SJCRH30 (cell line): ENCODE results near the gene CAMTA1. TPM values are rescaled to one million over a fixed set of nuclear protein-coding genes. Genes with fewer than 3 reads are reported as not detected.
"Not testable (repeated sequence)": the region's sequence is repeated elsewhere in the genome, so short reads cannot be mapped to it uniquely, and the experiment has no call there.

ENCODE experiments used
- DNase-seq, 2 experiments: peaks; one replicate each; pipeline ENCODE4 v3.0.0-alpha.2; 2015 to 2020
- H3K27ac ChIP-seq: fragments of 250-450 bp; sonication (Bioruptor Pico); 2 replicates; pipeline ENCODE4 v1.5.1; 2020; ENCODE audit warnings: mild to moderate bottlenecking, moderate library complexity
- H3K27me3 ChIP-seq: fragments of 250-450 bp; sonication (Bioruptor Pico); 2 replicates; pipeline ENCODE4 v1.5.1; 2020; ENCODE audit warnings: mild to moderate bottlenecking, moderate library complexity
- H3K36me3 ChIP-seq: fragments of 250-450 bp; sonication (Bioruptor Pico); 2 replicates; pipeline ENCODE4 v1.5.1; 2020; ENCODE audit warnings: mild to moderate bottlenecking, moderate library complexity
- H3K4me1 ChIP-seq: fragments of 250-450 bp; sonication (Bioruptor Pico); 2 replicates; pipeline ENCODE4 v1.5.1; 2020; ENCODE audit warnings: mild to moderate bottlenecking, moderate library complexity
- H3K4me3 ChIP-seq: fragments of 250-450 bp; sonication (Bioruptor Pico); 2 replicates; pipeline ENCODE4 v1.5.1; 2020; ENCODE audit warnings: mild to moderate bottlenecking, moderate library complexity
- H3K9me3 ChIP-seq: fragments of 250-450 bp; sonication (Bioruptor Pico); replicated peaks from 2 replicates; pipeline ENCODE4 v1.5.1; 2020; ENCODE audit warnings: mild to moderate bottlenecking, moderate library complexity
- total RNA-seq: library from RNA; depleted of rRNA; stranded (reverse); fragments of >200 nt; shearing (Covaris generic); gene quantifications from 2 replicates; pipeline ENCODE4 v1.2.3, GENCODE V29; 2014

CAMTA1 gene
- total RNA-seq, 1 experiment from 2014 or later: 153 TPM

DNA sequence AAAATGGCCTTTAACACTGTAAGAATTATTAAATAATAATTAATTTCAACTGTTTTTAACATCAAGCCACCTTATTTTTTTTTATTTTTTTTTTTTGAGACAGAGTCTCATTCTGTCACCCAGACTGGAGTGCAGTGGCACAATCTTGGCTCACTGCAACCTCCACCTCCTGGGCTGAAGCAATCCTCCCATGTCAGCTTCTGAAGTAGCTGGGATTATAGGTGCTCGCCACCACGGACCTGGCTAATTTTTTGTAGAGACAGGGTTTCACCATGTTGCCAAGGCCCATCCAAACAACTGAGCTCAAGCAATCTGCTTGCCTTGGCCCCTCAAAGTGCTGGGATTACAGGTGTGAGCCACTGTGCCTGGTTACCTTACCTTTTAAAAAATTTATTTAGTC lies 46.8 kb downstream of the CAMTA1 start:
- not testable (repeated sequence) for H3K4me1 ChIP-seq, H3K27me3 ChIP-seq, H3K9me3 ChIP-seq, H3K27ac ChIP-seq, H3K4me3 ChIP-seq, DNase-seq
- H3K36me3 ChIP-seq: peaks cover 21% of the 10 kb centered on the region

GRCh38 chr1:6832531-6833188 lies 47.4 kb downstream of the CAMTA1 start:
- H3K36me3 ChIP-seq: peaks cover 24% of the 10 kb centered on the region
- no peaks in the 10 kb centered on the region for H3K9me3 ChIP-seq
- H3K4me1 ChIP-seq: no peaks in the 10 kb centered on the region
- H3K4me3 ChIP-seq: no peak overlapping the region
- no peaks in the 10 kb centered on the region for H3K27me3 ChIP-seq
- DNase-seq: no peak
- H3K27ac ChIP-seq: no peak overlapping the region

- Histone ChIP-seq H3K4me1 (no peaks in the 10 kb centered on the region), H3K36me3 (peaks cover 24% of the 10 kb centered on the region), H3K27ac (no peak overlapping the region), H3K4me3 (no peak overlapping the region), H3K27me3 (no peaks in the 10 kb centered on the region), H3K9me3 (no peaks in the 10 kb centered on the region)
- DNase-seq: no peak
Measured at GRCh38 chr1:6833804-6834203, 48.5 kb downstream of the CAMTA1 start.

- Histone ChIP-seq H3K4me1 (no peaks in the 10 kb centered on the region), H3K4me3 (no peak overlapping the region), H3K9me3 (no peaks in the 10 kb centered on the region), H3K27ac (no peak overlapping the region), H3K36me3 (peaks cover 21% of the 10 kb centered on the region), H3K27me3 (no peaks in the 10 kb centered on the region)
- DNase-seq: no peak
Measured at GRCh38 chr1:6834366-6834765, 49.1 kb downstream of the CAMTA1 start.

- H3K4me3 ChIP-seq: no peak overlapping the region
- no peaks in the 10 kb centered on the region for H3K27me3 ChIP-seq
- no peaks in the 10 kb centered on the region for H3K9me3 ChIP-seq
- no peak overlapping the region for H3K27ac ChIP-seq
- DNase-seq: no peak
- H3K36me3 ChIP-seq: peaks cover 18% of the 10 kb centered on the region
- H3K4me1 ChIP-seq: no peaks in the 10 kb centered on the region
Measured at GRCh38 chr1:6835139-6835538, 49.9 kb downstream of the CAMTA1 start.

- Histone ChIP-seq H3K4me3 (no peak overlapping the region), H3K27ac (no peak overlapping the region), H3K9me3 (peaks cover 8% of the 10 kb centered on the region; the same call in 1 of the 2 replicates), H3K27me3 (no peaks in the 10 kb centered on the region), H3K36me3 (peaks cover 6% of the 10 kb centered on the region), H3K4me1 (no peaks in the 10 kb centered on the region)
- no peak for DNase-seq
Measured at GRCh38 chr1:6842301-6842700, 57.0 kb downstream of the CAMTA1 start.

DNA sequence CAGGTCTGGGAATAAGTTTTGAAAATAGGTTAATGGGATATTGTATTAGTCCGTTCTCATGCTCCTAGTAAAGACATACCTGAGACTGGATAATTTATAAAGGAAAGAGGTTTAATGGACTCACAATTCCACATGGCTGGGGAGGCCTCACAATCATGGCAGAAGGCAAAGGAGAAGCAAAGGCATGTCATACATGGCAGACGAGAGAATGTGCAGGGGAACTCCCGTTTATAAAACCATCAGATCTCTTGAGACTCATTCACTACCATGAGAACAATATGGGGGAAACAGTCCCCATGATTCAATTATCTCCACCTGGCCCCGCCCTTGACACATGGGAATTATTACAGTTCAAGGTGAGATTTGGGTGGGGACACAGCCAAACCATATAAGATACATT lies 60.5 kb downstream of the CAMTA1 start:
- not testable (repeated sequence) for H3K27ac ChIP-seq, H3K27me3 ChIP-seq, H3K36me3 ChIP-seq, H3K4me3 ChIP-seq, H3K4me1 ChIP-seq, H3K9me3 ChIP-seq, DNase-seq

DNA sequence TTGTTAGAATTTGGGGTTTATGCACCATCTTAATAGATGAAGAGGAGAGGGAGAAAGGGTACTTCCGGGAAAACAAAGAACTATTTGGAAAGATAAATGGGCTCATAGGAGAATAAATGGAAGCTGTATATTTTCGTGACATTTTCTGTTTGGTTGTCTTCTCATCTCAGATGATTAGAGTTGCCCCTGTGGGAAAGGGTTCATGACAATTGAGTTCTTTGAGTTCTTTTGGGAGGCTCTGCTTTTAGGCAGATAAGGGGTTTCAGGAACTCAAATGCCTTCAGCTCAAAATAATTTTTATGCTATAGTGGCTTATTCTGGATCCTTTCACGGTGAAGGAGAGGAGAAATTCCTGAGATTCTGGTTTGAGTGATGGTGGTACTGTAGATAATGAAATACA lies 63.6 kb downstream of the CAMTA1 start:
- H3K4me3 ChIP-seq: no peak overlapping the region
- H3K36me3 ChIP-seq: peaks cover 17% of the 10 kb centered on the region; the same call in 1 of the 2 replicates
- no peak overlapping the region for H3K27ac ChIP-seq
- H3K9me3 ChIP-seq: peaks cover 11% of the 10 kb centered on the region; the same call in 1 of the 2 replicates
- DNase-seq: no peak
- no peaks in the 10 kb centered on the region for H3K27me3 ChIP-seq
- H3K4me1 ChIP-seq: no peaks in the 10 kb centered on the region

- no peaks in the 10 kb centered on the region for H3K27me3 ChIP-seq
- peaks cover 24% of the 10 kb centered on the region for H3K36me3 ChIP-seq
- H3K4me3 ChIP-seq: no peak overlapping the region
- no peak for DNase-seq
- H3K4me1 ChIP-seq: no peaks in the 10 kb centered on the region
- H3K27ac ChIP-seq: no peak overlapping the region
- H3K9me3 ChIP-seq: peaks cover 7% of the 10 kb centered on the region; the same call in 1 of the 2 replicates
Measured at GRCh38 chr1:6850537-6850936, 65.3 kb downstream of the CAMTA1 start.

- no peaks in the 10 kb centered on the region for H3K4me1 ChIP-seq
- no peak overlapping the region for H3K4me3 ChIP-seq
- H3K36me3 ChIP-seq: peaks cover 20% of the 10 kb centered on the region
- H3K27me3 ChIP-seq: no peaks in the 10 kb centered on the region
- peaks cover 4% of the 10 kb centered on the region; the same call in 1 of the 2 replicates for H3K9me3 ChIP-seq
- DNase-seq: no peak
- H3K27ac ChIP-seq: no peak overlapping the region
Measured at GRCh38 chr1:6852136-6852890, 67.1 kb downstream of the CAMTA1 start.

DNA sequence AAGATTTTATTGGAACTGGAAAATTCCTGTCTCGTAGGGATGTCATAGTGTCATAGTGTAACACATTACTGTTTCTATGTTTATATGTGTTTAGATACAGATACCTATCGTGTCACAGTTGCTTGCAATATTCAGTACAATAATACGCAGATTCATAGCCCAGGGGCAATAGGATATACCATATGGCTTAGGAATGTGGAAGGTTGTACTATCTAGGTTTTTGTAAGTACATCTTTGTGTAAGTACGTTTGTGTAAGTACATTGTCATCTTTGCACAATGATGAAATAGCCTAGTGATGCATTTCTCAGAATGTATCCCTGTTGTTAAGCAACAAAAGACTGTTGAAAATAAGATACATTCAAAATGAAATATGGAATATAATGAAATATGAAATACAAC lies 68.9 kb downstream of the CAMTA1 start:
- H3K4me3 ChIP-seq: no peak overlapping the region
- no peaks in the 10 kb centered on the region for H3K27me3 ChIP-seq
- H3K27ac ChIP-seq: no peak overlapping the region
- peaks cover 4% of the 10 kb centered on the region; the same call in 1 of the 2 replicates for H3K9me3 ChIP-seq
- DNase-seq: no peak
- peaks cover 4% of the 10 kb centered on the region for H3K4me1 ChIP-seq
- peaks cover 20% of the 10 kb centered on the region for H3K36me3 ChIP-seq

GRCh38 chr1:6857831-6858230 lies 72.6 kb downstream of the CAMTA1 start:
- H3K36me3 ChIP-seq: peaks cover 18% of the 10 kb centered on the region; the same call in 1 of the 2 replicates
- H3K4me1 ChIP-seq: peaks cover 19% of the 10 kb centered on the region
- H3K27me3 ChIP-seq: no peaks in the 10 kb centered on the region
- H3K4me3 ChIP-seq: no peak overlapping the region
- DNase-seq: no peak
- no peak overlapping the region for H3K27ac ChIP-seq
- peaks cover 4% of the 10 kb centered on the region; the same call in 1 of the 2 replicates for H3K9me3 ChIP-seq

- H3K36me3 ChIP-seq: peaks cover 11% of the 10 kb centered on the region; the same call in 1 of the 2 replicates
- no peak overlapping the region for H3K4me3 ChIP-seq
- DNase-seq: no peak
- H3K4me1 ChIP-seq: peaks cover 19% of the 10 kb centered on the region
- H3K27ac ChIP-seq: peak overlapping the region; percentile 50; the same call in 1 of the 2 replicates
- H3K27me3 ChIP-seq: no peaks in the 10 kb centered on the region
- no peaks in the 10 kb centered on the region for H3K9me3 ChIP-seq
Measured at GRCh38 chr1:6858596-6858995, 73.3 kb downstream of the CAMTA1 start.

GRCh38 chr1:6859415-6860343 lies 74.4 kb downstream of the CAMTA1 start:
- peak overlapping the region; percentile 50 for H3K27ac ChIP-seq
- no peaks in the 10 kb centered on the region for H3K9me3 ChIP-seq
- DNase-seq: peak; percentile 53 to 66
- peaks cover 7% of the 10 kb centered on the region; the same call in 1 of the 2 replicates for H3K36me3 ChIP-seq
- no peak overlapping the region for H3K4me3 ChIP-seq
- H3K27me3 ChIP-seq: no peaks in the 10 kb centered on the region
- peaks cover 19% of the 10 kb centered on the region for H3K4me1 ChIP-seq
